GM23338 (cell line): ENCODE measurements around the gene EML4. TPM values are rescaled to one million over a fixed set of nuclear protein-coding genes. Genes with fewer than 3 reads are reported as not detected.

ENCODE experiments used
- ATAC-seq: fragments of 200-7000 bp; cut with Tn5 transposase; 3 replicates; pipeline ENCODE4 v1.9.1; 2020
- DNase-seq: peaks from one replicate; pipeline ENCODE4 v3.0.0-alpha.2; 2015; ENCODE audit warnings: low spot score
- H2AFZ ChIP-seq: fragments of 200-600 bp; sonication (generic); 2 replicates; pipeline ENCODE4 v1.8.0; 2016; ENCODE audit warnings: antibody characterized with exemption, mild to moderate bottlenecking, moderate library complexity
- H3F3A ChIP-seq: fragments of 200-600 bp; sonication (generic); replicated peaks from 2 replicates; pipeline ENCODE4 v1.8.0; 2017; ENCODE audit warnings: antibody characterized with exemption, mixed run types, low read depth
- H3K27ac ChIP-seq: fragments of 200-600 bp; sonication (generic); 2 replicates; pipeline ENCODE4 v1.6.1; 2016; ENCODE audit warnings: low read depth
- H3K27me3 ChIP-seq: fragments of 200-600 bp; sonication (generic); 2 replicates; pipeline ENCODE4 v1.8.0; 2016; ENCODE audit warnings: mild to moderate bottlenecking, mixed run types, moderate library complexity; ENCODE audit not compliant: insufficient read depth
- H3K36me3 ChIP-seq: fragments of 200-600 bp; sonication (generic); 2 replicates; pipeline ENCODE4 v1.8.0; 2016; ENCODE audit warnings: mild to moderate bottlenecking; ENCODE audit not compliant: insufficient read depth
- H3K4me1 ChIP-seq: fragments of 200-600 bp; sonication (generic); 2 replicates; pipeline ENCODE4 v1.8.0; 2016; ENCODE audit warnings: mild to moderate bottlenecking, moderate library complexity; ENCODE audit not compliant: insufficient read depth
- H3K4me2 ChIP-seq: fragments of 200-600 bp; sonication (generic); 2 replicates; pipeline ENCODE4 v1.7.1; 2017; ENCODE audit warnings: mixed run types
- H3K4me3 ChIP-seq: fragments of 200-600 bp; sonication (generic); 2 replicates; pipeline ENCODE4 v1.6.1; 2016; ENCODE audit warnings: mixed run types
- H3K79me2 ChIP-seq: fragments of 200-600 bp; sonication (generic); replicated peaks from 2 replicates; pipeline ENCODE4 v1.8.0; 2017; ENCODE audit warnings: mild to moderate bottlenecking; ENCODE audit not compliant: insufficient read depth
- H3K9me2 ChIP-seq: fragments of 200-600 bp; sonication (generic); 2 replicates; pipeline ENCODE4 v1.8.0; 2017; ENCODE audit not compliant: insufficient read depth
- H4K20me1 ChIP-seq: fragments of 200-600 bp; sonication (generic); replicated peaks from 2 replicates; pipeline ENCODE4 v1.8.0; 2017; ENCODE audit warnings: mild to moderate bottlenecking; ENCODE audit not compliant: insufficient read depth
- H3K27ac Mint-ChIP-seq: 2 replicates; pipeline ENCODE4 v1.8.0; 2020; ENCODE audit warnings: inconsistent platforms, mild to moderate bottlenecking, moderate library complexity, mixed read lengths
- H3K27me3 Mint-ChIP-seq: 3 replicates; pipeline ENCODE4 v1.8.0; 2022; ENCODE audit warnings: low read depth, mild to moderate bottlenecking, moderate library complexity, mixed read lengths, inconsistent platforms; ENCODE audit not compliant: insufficient read depth, poor library complexity
- H3K36me3 Mint-ChIP-seq: 3 replicates; pipeline ENCODE4 v1.8.0; 2021; ENCODE audit warnings: low read depth, mild to moderate bottlenecking, inconsistent platforms, moderate library complexity, mixed read lengths
- H3K4me1 Mint-ChIP-seq: 3 replicates; pipeline ENCODE4 v1.8.0; 2020; ENCODE audit warnings: mild to moderate bottlenecking, inconsistent platforms, mixed read lengths
- H3K4me3 Mint-ChIP-seq: 3 replicates; pipeline ENCODE4 v1.8.0; 2021; ENCODE audit warnings: moderate library complexity, mild to moderate bottlenecking, inconsistent platforms, mixed read lengths
- H3K9me3 Mint-ChIP-seq: 3 replicates; pipeline ENCODE4 v1.8.0; 2020; ENCODE audit warnings: moderate library complexity, mild to moderate bottlenecking, inconsistent platforms, mixed read lengths
- CREB1 ChIP-seq: fragments of 250-450 bp; sonication (Bioruptor Pico); IDR thresholded peaks from 2 replicates; pipeline ENCODE4 v1.5.0; 2020; ENCODE audit warnings: low read depth, mild to moderate bottlenecking, moderate library complexity
- CTCF ChIP-seq, 2 experiments: fragments of 200-600 bp in 1 of 2; sonication (generic) in 1 of 2; conservative IDR thresholded peaks; 2 replicates each; pipeline versions ENCODE4 v1.5.1 to v1.6.1; 2016 to 2017; ENCODE audit warnings: antibody characterized with exemption in 2 of 2, low read depth in 2 of 2, mild to moderate bottlenecking in 2 of 2, moderate library complexity in 1 of 2
- EZH2 ChIP-seq: fragments of 200-600 bp; sonication (generic); IDR thresholded peaks from one replicate; pipeline ENCODE4 v1.8.0; 2017; ENCODE audit warnings: antibody characterized with exemption, mild to moderate bottlenecking, low read depth; ENCODE audit not compliant: unreplicated experiment
- ZNF462 ChIP-seq: fragments of 250-450 bp; sonication (Bioruptor Pico); IDR thresholded peaks from 2 replicates; pipeline ENCODE4 v1.5.0; 2020; ENCODE audit warnings: mild to moderate bottlenecking, moderate library complexity
- polyA plus RNA-seq: library from polyadenylated mRNA; unstranded; fragments of >200 nt; fragmentation: Nextera tagmentation; extraction: Ambion mirVana; gene quantifications from 2 replicates; pipeline ENCODE4 v1.2.1, GENCODE V29; 2016
- total RNA-seq: library from RNA; depleted of rRNA; stranded (reverse); fragments of >200 nt; shearing (Covaris generic); gene quantifications from 2 replicates; pipeline ENCODE4 v1.2.3, GENCODE V29; 2014

EML4 gene
- total and polyA plus RNA-seq, 2 experiments from 2014 or later, result 65.3 to 115 TPM

- peaks cover 8% of the 10 kb centered on the region for H3K27me3 Mint-ChIP-seq
- H4K20me1 ChIP-seq, result no peaks in the 10 kb centered on the region
- ATAC-seq (peak; percentile 83), DNase-seq (peak; percentile 46)
- H3K27me3 ChIP-seq, result no peaks in the 10 kb centered on the region
- peaks cover 26% of the 10 kb centered on the region for H3K4me1 ChIP-seq
- no peaks in the 10 kb centered on the region for H3K79me2 ChIP-seq
- peaks cover 46% of the 10 kb centered on the region for H3K4me1 Mint-ChIP-seq
- H3K9me3 Mint-ChIP-seq, result no peaks in the 10 kb centered on the region
- H3K27ac ChIP-seq, result no peak overlapping the region
- peak overlapping the region; percentile 21; the same call in 1 of the 2 replicates for H3K4me2 ChIP-seq
- no peak overlapping the region for H3K27ac Mint-ChIP-seq
- no peak overlapping the region for H3K4me3 ChIP-seq
- no peaks in the 10 kb centered on the region for H3K36me3 ChIP-seq
- no peaks in the 10 kb centered on the region for H3K36me3 Mint-ChIP-seq
- H3F3A ChIP-seq, result no peaks in the 10 kb centered on the region
- peak overlapping the region; percentile 25; the same call in 2 of the 3 replicates for H3K4me3 Mint-ChIP-seq
- H3K9me2 ChIP-seq, result no peaks in the 10 kb centered on the region
- peak overlapping the region; percentile 82 for H2AFZ ChIP-seq
- TF ChIP-seq CREB1, result no peak
- TF ChIP-seq EZH2, result no peak
- no peak for TF ChIP-seq CTCF (conservative IDR thresholded peaks at IDR 0.05; ENCODE audit: low read depth in 2 of 2)
- 0 out of 2 replicates have a peak, but pooled peaks have one; percentile 4 for TF ChIP-seq ZNF462 (CRISPR knock-in tag)
Observed at GRCh38 chr2:42132966-42133641, 36.0 kb upstream of the EML4 start.
